IMR-90 (cell line): ENCODE measurements around the gene FOXB2. TPM values are rescaled to one million over a fixed set of nuclear protein-coding genes. Genes with fewer than 3 reads are reported as not detected.

Experiments
- ATAC-seq: fragments of 200-7000 bp; cut with Tn5 transposase; 2 replicates; pipeline ENCODE4 v1.9.1; 2020; ENCODE audit warnings: low read depth, mild to moderate bottlenecking, moderate library complexity
- BruUV-seq: library from RNA; stranded (reverse); fragments of 400-500 nt; replicated peaks from 2 replicates; lab custom pipeline; 2021; lab: Mats Ljungman, UMichigan
- CTCF ChIA-PET: fragments of 300-600 bp; formaldehyde crosslinking; extraction: SDS; loops from one replicate; lab custom pipeline; 2021; ENCODE audit warnings: antibody characterized with exemption; lab: Yijun Ruan, JAX
- POLR2A ChIA-PET: fragments of 300-600 bp; sonication (Branson Sonifier 250); formaldehyde crosslinking; loops from one replicate; lab custom pipeline; 2022; ENCODE audit warnings: antibody characterized with exemption; ENCODE audit not compliant: unreplicated experiment; lab: Charles Lee
- DNase-seq: peaks from one replicate; pipeline ENCODE4 v3.0.0; 2013
- H2AFZ ChIP-seq: replicated peaks from 2 replicates; pipeline ENCODE3; 2013; ENCODE audit warnings: low read length, mild to moderate bottlenecking; ENCODE audit not compliant: poor library complexity
- H2AK5ac ChIP-seq: 2 replicates; pipeline ENCODE4 v1.6.1; 2013; ENCODE audit warnings: low read depth, low read length, inconsistent platforms
- H2AK9ac ChIP-seq: replicated peaks from 2 replicates; pipeline ENCODE3; 2013; ENCODE audit warnings: mild to moderate bottlenecking, low read depth, low read length, moderate library complexity; ENCODE audit not compliant: poor library complexity
- H2BK120ac ChIP-seq: 2 replicates; pipeline ENCODE4 v1.6.1; 2013; ENCODE audit warnings: low read depth, low read length, inconsistent platforms
- H2BK15ac ChIP-seq: 3 replicates; pipeline ENCODE4 v1.6.1; 2013; ENCODE audit warnings: low read depth, low read length, inconsistent platforms
- H2BK20ac ChIP-seq: 2 replicates; pipeline ENCODE4 v1.6.1; 2013; ENCODE audit warnings: low read depth, mild to moderate bottlenecking, inconsistent platforms, low read length, moderate library complexity
- H2BK5ac ChIP-seq: 2 replicates; pipeline ENCODE4 v1.6.1; 2013; ENCODE audit warnings: mild to moderate bottlenecking, low read depth, low read length, inconsistent platforms; ENCODE audit not compliant: poor library complexity, severe bottlenecking
- H3K14ac ChIP-seq: replicated peaks from 2 replicates; pipeline ENCODE4 v1.6.1; 2013; ENCODE audit warnings: low read depth, low read length, inconsistent platforms
- H3K18ac ChIP-seq: 2 replicates; pipeline ENCODE4 v1.6.1; 2013; ENCODE audit warnings: low read depth, low read length, control low read depth
- H3K23ac ChIP-seq: 2 replicates; pipeline ENCODE4 v1.6.1; 2013; ENCODE audit warnings: low read depth, low read length, inconsistent platforms
- H3K27ac ChIP-seq: 2 replicates; pipeline ENCODE4 v1.5.1; 2013; ENCODE audit warnings: mild to moderate bottlenecking, control low read depth, low read length; ENCODE audit not compliant: insufficient read depth
- H3K27me3 ChIP-seq: 2 replicates; pipeline ENCODE4 v1.6.1; 2013; ENCODE audit warnings: low read length; ENCODE audit not compliant: control insufficient read depth, insufficient read depth
- H3K36me3 ChIP-seq: 2 replicates; pipeline ENCODE4 v1.6.1; 2013; ENCODE audit warnings: low read length, mixed read lengths; ENCODE audit not compliant: control insufficient read depth, insufficient read depth
- H3K4ac ChIP-seq: 2 replicates; pipeline ENCODE4 v1.6.1; 2013; ENCODE audit warnings: low read depth, low read length, inconsistent platforms
- H3K4me1 ChIP-seq: 2 replicates; pipeline ENCODE4 v1.6.1; 2013; ENCODE audit warnings: low read length, mixed read lengths; ENCODE audit not compliant: control insufficient read depth, insufficient read depth
- H3K4me2 ChIP-seq: 2 replicates; pipeline ENCODE4 v1.6.1; 2013; ENCODE audit warnings: low read depth, mild to moderate bottlenecking, control low read depth, low read length, moderate library complexity
- H3K4me3 ChIP-seq: 2 replicates; pipeline ENCODE4 v1.5.1; 2013; ENCODE audit warnings: low read depth, mild to moderate bottlenecking, control low read depth, low read length, moderate library complexity; ENCODE audit not compliant: insufficient read depth
- H3K56ac ChIP-seq: 2 replicates; pipeline ENCODE4 v1.6.1; 2013; ENCODE audit warnings: low read length, inconsistent platforms; ENCODE audit not compliant: insufficient read depth; ENCODE audit errors: extremely low read depth
- H3K79me1 ChIP-seq, 2 experiments: 2 replicates each; pipeline ENCODE4 v1.6.1; 2013; ENCODE audit warnings: low read length in 2 of 2, inconsistent platforms in 1 of 2, low read depth in 1 of 2
- H3K9ac ChIP-seq: 2 replicates; pipeline ENCODE4 v1.6.1; 2013; ENCODE audit warnings: low read depth, low read length, control low read depth
- H3K9me1 ChIP-seq: 2 replicates; pipeline ENCODE4 v1.6.1; 2013; ENCODE audit warnings: low read length, inconsistent platforms; ENCODE audit not compliant: insufficient read depth
- H3K9me3 ChIP-seq: 2 replicates; pipeline ENCODE4 v1.6.1; 2013; ENCODE audit warnings: low read length; ENCODE audit not compliant: control insufficient read depth, insufficient read depth
- H4K20me1 ChIP-seq: 2 replicates; pipeline ENCODE4 v1.6.1; 2013; ENCODE audit warnings: low read length, inconsistent platforms; ENCODE audit not compliant: insufficient read depth
- H4K5ac ChIP-seq: 2 replicates; pipeline ENCODE4 v1.6.1; 2013; ENCODE audit warnings: mild to moderate bottlenecking, low read depth, low read length, control low read depth
- H4K8ac ChIP-seq, 2 experiments: 2 replicates each; pipeline ENCODE4 v1.6.1; 2013; ENCODE audit warnings: low read depth in 2 of 2, low read length in 2 of 2, control low read depth in 1 of 2, inconsistent platforms in 1 of 2
- H4K91ac ChIP-seq: 2 replicates; pipeline ENCODE4 v1.6.1; 2013; ENCODE audit warnings: low read depth, low read length, inconsistent platforms; ENCODE audit not compliant: insufficient read depth
- CTCF ChIP-seq: conservative IDR thresholded peaks from 2 replicates; pipeline ENCODE4 v1.5.1; 2012; ENCODE audit warnings: mild to moderate bottlenecking, low read depth, low read length, improper control_type of control experiment
- RAD21 ChIP-seq: IDR thresholded peaks from 2 replicates; pipeline ENCODE4 v1.6.1; 2012; ENCODE audit warnings: low read length, improper control_type of control experiment
- USF2 ChIP-seq: fragments of 150-350 bp; IDR thresholded peaks from 2 replicates; pipeline ENCODE4 v1.6.1; 2017; ENCODE audit warnings: mild to moderate bottlenecking, antibody characterized with exemption, low read length, low read depth
- WGBS, 2 experiments: methylation state at CpG; one replicate each; pipeline versions ENCODE4 v1.1.5 to v1.1.7; 2013; ENCODE audit warnings: missing lambda C conversion rate in 2 of 2; ENCODE audit not compliant: insufficient read length in 1 of 2; ENCODE audit errors: extremely low coverage in 2 of 2; 5-methylcytosine and 5-hydroxymethylcytosine counted together
- dilution Hi-C: fragments of 300-500 bp; cut with HindIII; formaldehyde crosslinking; loops from one replicate; pipeline ENCODE4 v1.14.3; 2018; ENCODE audit warnings: low sequenced_read_pairs; ENCODE audit not compliant: unreplicated experiment
- in situ Hi-C: fragments of 300-500 bp; cut with MboI; formaldehyde crosslinking; loops from 3 replicates; pipeline ENCODE4 v1.14.3; 2019; ENCODE audit warnings: low sequenced_read_pairs, inconsistent platforms, mixed read lengths
- intact Hi-C: fragments of 100-400 bp; cut with micrococcal nuclease; formaldehyde crosslinking; loops from 2 replicates; pipeline ENCODE4 v1.10.0; 2022
- polyA plus RNA-seq, 3 experiments: library from polyadenylated mRNA; depleted of rRNA; stranded (reverse); fragments of >200 nt; gene quantifications; 2 replicates each; pipeline ENCODE4 v1.2.3, GENCODE V29; 2012; ENCODE audit warnings: low replicate concordance in 1 of 3
- total RNA-seq: library from RNA; depleted of rRNA; stranded (reverse); fragments of >200 nt; gene quantifications from 2 replicates; pipeline ENCODE4 v1.2.3, GENCODE V29; 2012

The FOXB2 gene
- total and polyA plus RNA-seq, 2 of the 4 experiments (the other 2 are of a cell fraction) = not detected

- Histone ChIP-seq H3K27ac (no peak overlapping the region), H4K20me1 (no peaks in the 10 kb centered on the region), H2AK5ac (no peak overlapping the region), H2AFZ (no peak overlapping the region), H2BK5ac (no peak overlapping the region), H4K5ac (no peak overlapping the region), H2BK20ac (no peak overlapping the region), H2BK120ac (no peak overlapping the region), H4K91ac (no peak overlapping the region), H3K9ac (no peak overlapping the region), H3K9me3 (no peaks in the 10 kb centered on the region), H3K79me1 (no peaks in the 10 kb centered on the region), H3K18ac (no peak overlapping the region), H3K4ac (no peak overlapping the region), H3K4me3 (no peak overlapping the region), H3K4me1 (no peaks in the 10 kb centered on the region), H3K4me2 (no peak overlapping the region), H3K36me3 (no peaks in the 10 kb centered on the region), H4K8ac (no peak overlapping the region), H3K27me3 (peaks cover 5% of the 10 kb centered on the region), H3K23ac (no peak overlapping the region), H3K14ac (no peak overlapping the region), H2AK9ac (no peak overlapping the region), H2BK15ac (no peak overlapping the region), H3K9me1 (no peaks in the 10 kb centered on the region), H3K56ac (no peak overlapping the region)
- ChIA-PET CTCF (no interaction called here), POLR2A (no interaction called here)
- no TSS peak for BruUV-seq
- TF ChIP-seq CTCF (no peak), USF2 (no peak), RAD21 (no peak)
- in situ Hi-C loops (no loop called here), dilution Hi-C loops (loop anchor here (25.0 kb wide), 1 partner anchor 187 kb away; no protein-coding TSS in a partner anchor), intact Hi-C loops (no loop called here)
- ATAC-seq (no peak), DNase-seq (no peak)
- no CpG with 5 or more reads among the region's 3 CpGs for whole genome bisulfite sequencing, 2 experiments
Observed at GRCh38 chr9:76999261-76999660, 20.2 kb upstream of the FOXB2 start.
